CD14-positive monocyte (primary cell): ENCODE data around the gene NUP93. TPM values are rescaled to one million over a fixed set of nuclear protein-coding genes. Genes with fewer than 3 reads are reported as not detected.

Experiments used
- DNase-seq, 3 donors: peaks; one replicate each; pipeline ENCODE4 v3.0.0-alpha.2; 2011 to 2022
- H2AFZ ChIP-seq: 2 replicates; pipeline ENCODE4 v1.6.0; 2012; ENCODE audit warnings: mild to moderate bottlenecking, low read depth, low read length, inconsistent platforms; ENCODE audit not compliant: insufficient read depth, poor library complexity, severe bottlenecking
- H3K27ac ChIP-seq, 2 donors: 1 replicate in 1 of 2; 2 replicates in 1 of 2; pipeline ENCODE4 v1.5.1; 2012 to 2013; ENCODE audit warnings: low read length in 2 of 2, control low read depth in 1 of 2, inconsistent platforms in 1 of 2, low read depth in 1 of 2, mild to moderate bottlenecking in 1 of 2
- H3K27me3 ChIP-seq, 2 donors: one replicate each; pipeline versions ENCODE4 v1.6.0 to v1.6.1; 2011 to 2013; ENCODE audit warnings: low read length in 2 of 2; ENCODE audit not compliant: control insufficient read depth in 2 of 2, insufficient read depth in 2 of 2
- H3K36me3 ChIP-seq, 2 donors: replicated peaks in 1 of 2; 1 replicate in 1 of 2; 2 replicates in 1 of 2; pipeline versions ENCODE4 v1.5.1 to v1.6.1; 2012 to 2013; ENCODE audit warnings: low read length in 2 of 2, control low read depth in 1 of 2, inconsistent platforms in 1 of 2, mild to moderate bottlenecking in 1 of 2; ENCODE audit not compliant: insufficient read depth in 2 of 2, control insufficient read depth in 1 of 2
- H3K4me1 ChIP-seq, 2 donors: 1 replicate in 1 of 2; 2 replicates in 1 of 2; pipeline versions ENCODE4 v1.5.1 to v1.6.1; 2012 to 2013; ENCODE audit warnings: low read length in 2 of 2, control low read depth in 1 of 2, inconsistent platforms in 1 of 2, mild to moderate bottlenecking in 1 of 2, moderate library complexity in 1 of 2; ENCODE audit not compliant: insufficient read depth in 2 of 2, control insufficient read depth in 1 of 2
- H3K4me2 ChIP-seq: replicated peaks from 2 replicates; pipeline ENCODE3; 2012; ENCODE audit warnings: low read length, moderate library complexity, mild to moderate bottlenecking; ENCODE audit not compliant: poor library complexity, severe bottlenecking; ENCODE audit errors: extremely low read depth
- H3K4me3 ChIP-seq, 3 experiments: fragments of 200-600 bp in 1 of 3; sonication (generic) in 1 of 3; replicated peaks in 1 of 3; 1 replicate in 2 of 3; 2 replicates in 1 of 3; pipeline ENCODE4 v1.5.1; 2011 to 2013; ENCODE audit warnings: low read length in 3 of 3, mild to moderate bottlenecking in 3 of 3, control low read depth in 2 of 3, low read depth in 2 of 3, inconsistent platforms in 1 of 3, moderate library complexity in 1 of 3
- H3K79me2 ChIP-seq: 2 replicates; pipeline ENCODE4 v1.6.0; 2012; ENCODE audit warnings: mild to moderate bottlenecking, control low read depth, inconsistent platforms, low read length, moderate library complexity; ENCODE audit not compliant: insufficient read depth
- H3K9ac ChIP-seq: 2 replicates; pipeline ENCODE4 v1.6.0; 2017; ENCODE audit warnings: low read length, mild to moderate bottlenecking; ENCODE audit not compliant: insufficient read depth, poor library complexity, severe bottlenecking
- H3K9me3 ChIP-seq, 2 donors: replicated peaks in 1 of 2; 1 replicate in 1 of 2; 2 replicates in 1 of 2; pipeline versions ENCODE4 v1.5.1 to v1.6.1; 2012 to 2013; ENCODE audit warnings: low read length in 2 of 2, control low read depth in 1 of 2; ENCODE audit not compliant: control insufficient read depth in 1 of 2, insufficient read depth in 1 of 2
- H4K20me1 ChIP-seq: 2 replicates; pipeline ENCODE4 v1.6.0; 2012; ENCODE audit warnings: mild to moderate bottlenecking, low read length, control low read depth, moderate library complexity; ENCODE audit not compliant: insufficient read depth
- H3K27ac Mint-ChIP-seq, 7 donors: one replicate each; pipeline ENCODE4 v1.8.0; 2020; ENCODE audit warnings: mild to moderate bottlenecking in 7 of 7, mixed read lengths in 7 of 7, moderate library complexity in 6 of 7, inconsistent platforms in 2 of 7
- H3K27me3 Mint-ChIP-seq, 3 donors: one replicate each; pipeline ENCODE4 v1.8.0; 2021 to 2022; ENCODE audit warnings: low read depth in 3 of 3, mild to moderate bottlenecking in 3 of 3, mixed read lengths in 3 of 3, moderate library complexity in 3 of 3, inconsistent platforms in 1 of 3
- H3K36me3 Mint-ChIP-seq, 2 donors: one replicate each; pipeline ENCODE4 v1.8.0; 2020; ENCODE audit warnings: mixed read lengths in 2 of 2, inconsistent platforms in 1 of 2, mild to moderate bottlenecking in 1 of 2
- H3K4me1 Mint-ChIP-seq: one replicate; pipeline ENCODE4 v1.8.0; 2020; ENCODE audit warnings: mild to moderate bottlenecking, mixed read lengths
- H3K4me3 Mint-ChIP-seq, 2 donors: one replicate each; pipeline ENCODE4 v1.8.0; 2020; ENCODE audit warnings: mild to moderate bottlenecking in 2 of 2, mixed read lengths in 2 of 2, moderate library complexity in 1 of 2
- H3K9me3 Mint-ChIP-seq, 7 donors: one replicate each; pipeline ENCODE4 v1.8.0; 2020 to 2022; ENCODE audit warnings: mixed read lengths in 7 of 7, mild to moderate bottlenecking in 6 of 7, moderate library complexity in 6 of 7, inconsistent platforms in 2 of 7
- CTCF ChIP-seq: fragments of 200-600 bp; IDR thresholded peaks from one replicate; pipeline ENCODE4 v1.8.0; 2022; ENCODE audit warnings: antibody characterized with exemption, mild to moderate bottlenecking
- WGBS: methylation state at CpG from one replicate; pipeline ENCODE4 v1.1.5; 2013; ENCODE audit warnings: missing lambda C conversion rate; ENCODE audit not compliant: insufficient coverage; 5-methylcytosine and 5-hydroxymethylcytosine counted together
- intact Hi-C, 2 donors: fragments of 100-400 bp; cut with micrococcal nuclease; formaldehyde crosslinking; loops; one replicate each; pipeline versions ENCODE4 v1.15.0 to v1.15.1; 2023
- polyA plus RNA-seq, 3 donors: library from polyadenylated mRNA; depleted of rRNA in 1 of 3; unstranded in 2 of 3; stranded (reverse) in 1 of 3; fragments of 300-500 nt in 2 of 3; fragments of >200 nt in 1 of 3; fragmentation: Illumina TruSeq in 2 of 3; gene quantifications; 1 replicate in 2 of 3; 2 replicates in 1 of 3; pipeline ENCODE4 v1.2.3, GENCODE V29; 2012 to 2021

Gene NUP93
- polyA plus RNA-seq, 3 donors = 46.6 to 77.7 (median 59.4) TPM

GRCh38 chr16:56775162-56775561, 45.2 kb downstream of the NUP93 start:
- Histone ChIP-seq H3K4me1 (peaks cover 9 to 16% of the 10 kb centered on the region in 2 donors), H3K4me2 (no peak overlapping the region), H3K79me2 (peaks cover 27% of the 10 kb centered on the region), H3K27ac (no peak overlapping the region), H3K4me3 (no peak overlapping the region), H3K27me3 (no peaks in the 10 kb centered on the region), H2AFZ (no peak overlapping the region), H3K9me3 (no peaks in the 10 kb centered on the region), H3K9ac (no peak overlapping the region), H3K36me3 (peaks cover 0 to 5% of the 10 kb centered on the region in 2 donors), H4K20me1 (peaks cover 63% of the 10 kb centered on the region)
- Mint-ChIP-seq H3K27ac (no peak overlapping the region), H3K36me3 (peaks cover 11 to 19% of the 10 kb centered on the region in 2 donors), H3K9me3 (no peaks in the 10 kb centered on the region), H3K27me3 (no peaks in the 10 kb centered on the region), H3K4me3 (no peak overlapping the region), H3K4me1 (peaks cover 26% of the 10 kb centered on the region)
- intact Hi-C loops = no loop called here
- no peak for TF ChIP-seq CTCF
- WGBS = 40% methylated on average over 1 of the region's 4 CpGs
- no peak for DNase-seq

GRCh38 chr16:56776562-56776961, 46.6 kb downstream of the NUP93 start:
- WGBS = 43% methylated on average over 1 of the region's 1 CpG
- H3K4me2 ChIP-seq = no peak overlapping the region
- H3K4me1 ChIP-seq = peaks cover 12 to 22% of the 10 kb centered on the region in 2 donors
- Mint-ChIP-seq H3K27ac (peak overlapping the region in 1 of 7 donors; percentile 30), H3K27me3 (no peaks in the 10 kb centered on the region), H3K9me3 (no peaks in the 10 kb centered on the region), H3K4me3 (no peak overlapping the region), H3K4me1 (peaks cover 34% of the 10 kb centered on the region), H3K36me3 (peaks cover 14 to 19% of the 10 kb centered on the region in 2 donors)
- no peak overlapping the region for H3K4me3 ChIP-seq
- H3K36me3 ChIP-seq = no peaks in the 10 kb centered on the region
- DNase-seq = no peak
- H3K27me3 ChIP-seq = no peaks in the 10 kb centered on the region
- no peak for TF ChIP-seq CTCF
- no peaks in the 10 kb centered on the region for H3K9me3 ChIP-seq
- H3K9ac ChIP-seq = no peak overlapping the region
- H4K20me1 ChIP-seq = peaks cover 60% of the 10 kb centered on the region
- no peak overlapping the region for H2AFZ ChIP-seq
- no peak overlapping the region for H3K27ac ChIP-seq
- peaks cover 27% of the 10 kb centered on the region for H3K79me2 ChIP-seq
- intact Hi-C loops = no loop called here
